NCI-H1694 treated with DMSO at 0.1 percent for 48 hours (cell line): ENCODE results near the gene FNTB.

Experiments used
- DNase-seq: peaks from one replicate; lab custom pipeline; 2025; lab: John Stamatoyannopoulos, UW

Gene FNTB

DNA sequence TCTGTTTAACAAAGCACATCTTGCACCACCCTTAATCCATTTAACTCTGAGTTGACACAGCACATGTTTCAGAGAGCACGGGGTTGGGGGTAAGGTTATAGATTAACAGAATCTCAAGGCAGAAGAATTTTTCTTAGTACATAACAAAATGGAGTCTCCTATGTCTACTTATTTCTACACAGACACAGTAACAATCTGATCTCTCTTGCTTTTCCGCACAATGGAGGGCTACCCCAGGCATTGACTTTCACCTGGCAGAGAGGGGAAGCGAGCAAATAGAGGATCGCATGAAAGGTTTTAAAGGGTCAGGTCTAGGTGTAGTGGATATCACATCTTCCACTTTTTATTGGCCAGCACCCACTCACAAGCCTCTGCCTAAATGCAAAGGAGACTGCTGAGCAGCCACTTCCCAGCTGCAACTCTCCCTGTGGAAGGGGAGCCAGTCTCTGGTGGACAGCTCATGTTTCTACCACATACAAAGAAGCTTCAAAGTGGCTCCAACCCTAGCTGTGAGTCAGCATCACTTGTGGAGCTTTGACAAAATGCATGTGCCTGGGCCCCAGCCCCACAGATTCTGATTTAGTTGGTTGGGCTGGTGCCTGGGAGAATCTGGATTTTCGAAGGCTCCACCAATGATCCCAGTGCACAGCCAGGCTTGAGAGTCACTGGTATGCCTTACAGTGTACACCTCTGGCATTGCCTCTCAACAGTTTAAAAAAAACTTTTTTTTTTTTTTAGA lies 7.2 kb upstream of the FNTB start:
- no peak for DNase-seq

GRCh38 chr14:64983439-64984310 lies 3.0 kb upstream of the FNTB start:
- DNase-seq = peak; percentile 88

DNA sequence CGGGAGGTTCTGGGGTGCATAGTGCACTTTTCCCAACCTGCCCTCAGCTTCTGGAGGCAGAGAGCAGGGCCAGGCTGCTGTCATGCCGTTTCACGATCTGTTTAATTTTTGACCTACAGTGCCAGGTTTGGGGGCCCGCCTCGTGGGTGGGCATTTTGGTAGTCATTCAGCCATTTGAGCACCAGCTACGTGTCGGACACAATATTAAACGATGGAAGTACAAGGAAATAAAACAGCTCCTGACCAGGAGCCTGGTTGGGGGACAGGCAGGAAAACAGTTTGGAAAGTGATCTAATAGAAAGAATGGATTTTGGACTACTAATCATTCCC lies 708 bp downstream of the FNTB start:
- DNase-seq = no peak

DNA sequence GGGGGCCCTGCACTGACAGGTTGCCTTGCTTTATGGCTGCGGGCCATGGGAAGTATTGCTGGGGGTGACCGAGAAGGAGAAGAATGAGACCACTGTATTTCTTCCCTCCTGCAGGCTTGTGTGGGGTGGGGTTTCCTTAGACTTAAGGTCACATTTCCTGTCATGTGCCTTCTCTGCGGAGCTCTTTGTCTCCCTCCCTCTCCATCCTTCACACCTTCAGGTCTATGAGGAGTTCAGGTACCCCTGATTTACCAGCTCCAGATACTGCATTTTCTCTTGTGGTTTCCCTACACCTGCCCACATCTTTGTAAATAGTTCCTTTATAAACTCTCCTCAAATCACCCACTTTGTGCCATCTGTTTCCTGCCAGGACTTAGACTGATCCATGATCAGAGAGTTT lies 3.6 kb downstream of the FNTB start:
- no peak for DNase-seq

- DNase-seq = no peak
Observed at GRCh38 chr14:64990939-64991338, 4.2 kb downstream of the FNTB start.

DNA sequence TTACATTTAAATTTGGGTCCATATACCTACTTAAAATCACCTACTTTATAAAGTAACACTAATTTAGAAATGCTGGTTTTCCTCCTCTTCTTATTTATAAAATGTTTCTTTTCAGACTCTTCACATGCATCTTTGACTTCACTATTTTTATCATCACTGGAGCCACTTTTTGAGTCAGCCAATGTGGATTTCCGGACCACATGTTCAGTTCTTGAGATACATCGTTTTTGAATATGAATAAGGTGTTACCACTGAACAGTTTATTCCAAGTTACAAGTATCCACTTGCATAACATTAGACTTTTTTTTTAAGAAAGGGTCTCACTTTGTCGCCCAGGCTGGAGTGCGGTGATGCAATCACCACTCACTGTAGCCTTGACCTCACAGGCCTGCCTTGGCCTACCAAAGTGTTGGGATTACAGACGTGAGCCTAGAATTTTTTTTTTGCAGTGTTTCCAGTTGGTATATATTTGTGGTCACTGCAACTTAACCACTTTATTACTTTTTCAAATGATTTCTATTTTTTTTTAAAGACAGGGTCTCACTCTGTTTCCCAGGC lies 5.7 kb downstream of the FNTB start:
- DNase-seq = no peak

GRCh38 chr14:64993266-64993930 lies 6.7 kb downstream of the FNTB start:
- no peak for DNase-seq

- no peak for DNase-seq
Observed at GRCh38 chr14:64994540-64994939, 7.8 kb downstream of the FNTB start.

DNA sequence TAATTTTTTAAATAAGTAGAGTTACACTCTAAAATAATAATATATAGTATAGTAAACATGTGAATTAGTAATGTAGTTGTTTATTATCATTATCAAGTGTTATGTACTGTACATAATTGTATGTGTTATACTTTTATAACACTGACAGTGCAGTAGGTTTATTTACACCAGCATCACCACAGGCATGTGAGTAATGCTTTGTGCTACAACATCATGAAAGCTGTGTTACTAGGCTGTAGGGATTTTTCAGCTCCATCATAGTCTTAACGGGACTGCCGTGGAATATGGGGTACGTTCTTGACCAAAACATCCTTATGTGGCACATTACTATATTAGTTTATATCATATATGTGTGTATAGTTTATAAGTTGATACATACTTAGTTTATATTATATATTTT lies 8.6 kb downstream of the FNTB start:
- DNase-seq = no peak

- no peak for DNase-seq
Observed at GRCh38 chr14:64997108-64997794, 10.6 kb downstream of the FNTB start.

DNA sequence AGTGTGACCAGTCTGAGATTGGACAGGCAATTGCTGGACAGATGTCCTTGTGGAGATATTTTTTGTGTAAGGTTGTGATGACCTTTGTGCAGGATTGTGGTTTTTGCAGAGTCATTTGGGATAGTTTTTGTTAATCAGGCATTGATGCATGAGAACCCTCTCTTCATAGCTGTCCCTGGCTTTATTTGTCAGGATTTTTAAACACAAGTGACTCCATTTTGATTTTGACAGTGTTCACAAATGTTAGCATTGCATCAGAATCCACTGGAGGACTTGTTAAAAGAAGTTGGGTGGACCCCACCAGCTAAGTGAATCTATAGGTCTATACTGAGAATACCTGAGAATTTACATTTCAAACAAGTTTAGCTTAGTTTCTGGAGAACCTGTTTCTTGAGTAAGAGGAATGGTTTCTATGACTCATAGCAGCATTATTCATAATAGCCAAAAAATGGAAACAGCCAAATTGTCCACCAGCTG lies 11.8 kb downstream of the FNTB start:
- DNase-seq = no peak

- DNase-seq = no peak
Observed at GRCh38 chr14:65000898-65001591, 14.3 kb downstream of the FNTB start.

DNA sequence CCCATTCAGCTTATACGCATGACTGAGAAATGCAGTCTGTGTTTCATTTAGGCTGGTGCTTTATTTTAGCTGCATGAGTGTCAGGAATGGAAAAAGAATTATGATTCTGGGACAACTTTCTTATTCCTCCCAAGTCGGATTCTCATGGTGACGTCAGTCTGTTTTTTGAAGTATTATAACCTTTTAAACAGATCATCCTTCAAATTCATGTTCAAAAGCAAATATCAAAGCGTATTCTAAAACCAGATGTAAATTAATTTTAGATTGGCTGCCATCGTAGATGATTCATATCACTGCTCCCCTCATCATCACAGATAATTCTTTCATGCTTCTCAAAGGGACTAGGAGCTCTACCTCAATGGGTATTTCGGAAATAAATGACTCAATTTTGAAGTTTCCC lies 15.0 kb downstream of the FNTB start:
- DNase-seq = no peak

DNA sequence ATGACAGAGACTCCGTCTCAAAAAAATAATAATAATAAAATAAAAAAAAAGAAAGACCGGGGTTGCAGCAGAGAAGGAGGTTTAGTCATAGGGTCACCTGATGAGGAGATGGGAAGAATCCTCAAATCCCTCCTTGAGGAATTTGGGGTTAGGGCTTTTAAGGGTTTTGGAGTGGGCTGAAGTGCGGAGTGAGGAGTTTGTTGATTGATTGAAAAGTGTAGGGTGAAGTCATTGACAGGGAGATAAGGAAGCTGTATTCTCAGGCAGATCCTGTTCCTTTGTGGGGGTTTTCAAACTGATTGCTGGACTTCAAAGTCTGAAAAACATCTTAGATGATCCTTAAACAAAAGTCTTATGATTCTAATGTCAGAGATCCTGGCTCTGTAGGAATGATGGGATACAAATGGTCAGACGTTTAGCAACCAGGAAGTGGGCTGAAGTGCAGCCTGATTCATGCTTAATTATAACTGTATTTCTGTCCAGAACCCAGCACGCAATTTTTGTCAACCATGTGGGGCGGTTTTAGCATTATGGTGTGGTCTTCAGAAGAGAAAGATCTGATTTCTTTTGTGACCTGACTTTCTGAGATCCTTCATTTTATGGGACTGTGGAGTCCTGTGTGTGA lies 16.0 kb downstream of the FNTB start:
- DNase-seq = no peak

GRCh38 chr14:65003394-65003793 lies 16.7 kb downstream of the FNTB start:
- no peak for DNase-seq

DNA sequence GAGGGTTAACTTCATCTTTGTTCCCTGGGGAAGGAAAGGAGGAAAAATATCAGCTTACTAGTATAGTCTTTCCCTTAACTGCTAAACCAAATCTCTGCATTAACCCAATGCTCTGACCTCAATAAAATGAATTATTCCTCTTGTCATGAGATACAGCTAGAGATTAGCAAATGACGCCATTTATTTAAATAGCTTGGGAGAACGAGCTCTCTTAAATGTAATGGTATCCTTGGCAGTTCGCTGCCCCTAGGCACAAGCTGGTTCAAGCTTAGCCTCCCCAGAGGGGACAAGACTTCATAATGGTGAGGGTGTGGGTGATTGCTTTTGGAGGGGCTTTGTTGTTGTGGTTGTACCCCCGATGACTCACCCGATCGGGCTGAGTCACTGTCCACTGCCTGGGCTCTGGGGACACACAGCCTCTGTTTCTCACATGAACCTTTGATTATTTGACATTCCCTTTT lies 19.6 kb downstream of the FNTB start:
- DNase-seq = no peak

DNA sequence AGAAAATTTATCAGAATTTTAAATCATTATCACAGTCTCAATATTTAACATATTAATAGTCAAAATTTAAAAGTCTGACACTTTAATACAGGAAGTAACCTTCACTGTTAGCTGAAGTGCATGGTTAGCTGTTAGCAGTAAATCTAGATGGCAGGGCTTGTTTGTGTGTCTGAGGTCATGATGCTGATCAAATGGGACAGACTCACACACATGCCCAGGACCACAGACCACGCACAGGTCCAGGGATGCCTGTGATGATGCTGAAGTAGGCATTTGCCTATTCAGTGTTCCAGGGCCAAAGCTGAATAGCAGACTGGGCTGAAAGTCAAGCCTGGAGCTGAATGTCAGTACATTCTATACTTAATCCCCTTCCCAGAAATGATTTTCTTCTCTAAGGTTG lies 20.5 kb downstream of the FNTB start:
- DNase-seq = no peak

DNA sequence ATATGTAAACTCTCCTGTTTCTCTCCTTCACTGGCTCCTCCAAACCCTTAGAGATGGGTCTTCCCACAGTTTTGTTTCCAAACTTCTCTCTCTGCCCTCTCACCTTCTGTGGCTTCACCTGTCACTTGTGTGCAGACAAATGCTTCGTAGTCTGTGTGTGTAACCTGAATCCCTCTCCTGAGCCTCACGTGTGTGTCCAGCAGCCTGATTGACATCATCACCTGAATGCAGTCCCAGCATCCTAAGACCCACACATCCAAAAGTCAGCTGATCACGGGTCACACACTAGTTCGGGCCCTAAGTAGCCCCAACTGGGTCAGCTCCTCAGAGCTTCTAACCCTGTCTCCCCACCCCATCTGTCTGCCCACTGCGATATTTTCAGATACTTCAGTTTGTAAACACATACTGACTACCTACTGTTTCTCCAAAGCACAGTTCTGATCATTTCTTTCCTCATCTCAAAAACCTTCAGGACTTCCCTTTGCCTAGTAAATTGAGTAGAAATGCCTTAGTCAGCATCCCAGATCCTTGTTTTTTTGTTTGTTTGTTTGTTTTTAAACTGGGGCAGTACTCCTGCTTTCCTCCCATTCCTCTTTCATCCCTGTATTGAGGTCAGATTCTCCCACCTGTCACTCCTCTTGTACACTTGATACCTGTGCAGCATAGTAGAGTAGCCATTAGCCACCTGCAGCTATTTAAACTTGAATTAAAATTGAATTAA lies 23.7 kb downstream of the FNTB start:
- no peak for DNase-seq

DNA sequence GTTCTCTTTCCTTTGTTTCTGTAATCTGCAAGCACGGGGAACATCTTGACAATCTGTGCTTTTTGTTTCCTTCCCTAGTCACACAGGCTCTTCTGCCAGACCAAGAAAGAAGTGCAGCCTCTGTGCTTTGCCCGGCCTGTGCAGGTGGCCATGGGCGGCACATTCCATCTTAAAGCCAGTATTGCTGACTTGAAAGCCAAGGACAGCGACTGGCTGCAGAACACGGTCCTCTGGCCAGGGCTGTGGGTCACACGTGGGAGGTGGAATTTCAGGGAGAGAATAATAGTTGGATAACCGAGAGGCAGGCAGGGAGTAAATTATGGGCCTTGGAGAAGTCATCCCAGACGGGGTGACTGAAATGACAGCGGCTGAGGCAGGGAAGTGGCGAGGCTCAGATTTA lies 24.8 kb downstream of the FNTB start:
- no peak for DNase-seq

DNA sequence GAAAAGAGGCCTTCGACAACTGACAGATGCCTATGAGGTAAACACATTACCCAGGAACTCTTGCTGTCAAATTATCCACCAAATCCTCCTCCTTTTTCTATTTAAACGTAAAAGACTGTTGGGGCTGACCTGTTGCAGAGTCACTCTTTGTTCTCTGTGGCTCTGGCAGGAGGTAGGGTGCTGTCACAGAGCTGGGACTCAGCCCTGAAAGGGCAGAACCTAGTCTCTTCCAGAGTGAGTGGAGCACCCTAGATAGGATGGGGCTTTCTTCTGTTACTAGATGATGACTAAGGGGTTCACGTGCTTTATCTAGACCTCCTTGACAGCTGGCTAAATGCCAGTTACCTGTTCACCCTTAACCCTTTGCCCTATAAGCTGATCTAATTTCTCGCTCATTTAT lies 25.7 kb downstream of the FNTB start:
- DNase-seq = no peak
